HG02981 (cell line): ENCODE results near the gene PID1.
"Not testable (repeated sequence)": the region's sequence is repeated elsewhere in the genome, so short reads cannot be mapped to it uniquely, and the experiment has no call there.

ENCODE experiments used
- ATAC-seq: cut with Tn5 transposase; IDR thresholded peaks from one replicate; pipeline ENCODE4 v1.9.1; 2021; ENCODE audit warnings: mild to moderate bottlenecking, moderate library complexity; ENCODE audit not compliant: unreplicated experiment

PID1 gene

GRCh38 chr2:229083606-229084340 lies 187.3 kb downstream of the PID1 start:
- ATAC-seq = no peak

GRCh38 chr2:229081411-229081810 lies 189.7 kb downstream of the PID1 start:
- no peak for ATAC-seq

- no peak for ATAC-seq
These were observed 190.9 kb downstream of the PID1 start for GRCh38 chr2:229080172-229080571.

- ATAC-seq = not testable (repeated sequence)
These were observed 194.2 kb downstream of the PID1 start for GRCh38 chr2:229076886-229077285.

GRCh38 chr2:229073935-229074334 lies 197.2 kb downstream of the PID1 start:
- ATAC-seq = no peak

- no peak for ATAC-seq
These were observed 199.7 kb downstream of the PID1 start for GRCh38 chr2:229071292-229071976.

- ATAC-seq = no peak
These were observed 204.9 kb downstream of the PID1 start for GRCh38 chr2:229066121-229066715.

GRCh38 chr2:229064749-229065148 lies 206.3 kb downstream of the PID1 start:
- ATAC-seq = no peak

- no peak for ATAC-seq
These were observed 210.9 kb downstream of the PID1 start for GRCh38 chr2:229060147-229060546.

GRCh38 chr2:229059331-229060033 lies 211.6 kb downstream of the PID1 start:
- ATAC-seq = no peak

GRCh38 chr2:229057976-229058553 lies 213.0 kb downstream of the PID1 start:
- no peak for ATAC-seq

GRCh38 chr2:229054311-229054710 lies 216.8 kb downstream of the PID1 start:
- ATAC-seq = no peak

- ATAC-seq = no peak
These were observed 219.3 kb downstream of the PID1 start for GRCh38 chr2:229051798-229052197.

- ATAC-seq = no peak
These were observed 221.0 kb downstream of the PID1 start for GRCh38 chr2:229050133-229050532.

- ATAC-seq = no peak
These were observed 223.0 kb downstream of the PID1 start for GRCh38 chr2:229048134-229048533.

- ATAC-seq = no peak
These were observed 225.4 kb downstream of the PID1 start for GRCh38 chr2:229045671-229046070.

- no peak for ATAC-seq
These were observed 226.5 kb downstream of the PID1 start for GRCh38 chr2:229044581-229044980.

- ATAC-seq = no peak
These were observed 227.4 kb downstream of the PID1 start for GRCh38 chr2:229043681-229044080.

GRCh38 chr2:229042349-229042748 lies 228.7 kb downstream of the PID1 start:
- no peak for ATAC-seq

- ATAC-seq = no peak
These were observed 229.4 kb downstream of the PID1 start for GRCh38 chr2:229041691-229042090.

GRCh38 chr2:229037621-229038020 lies 233.5 kb downstream of the PID1 start:
- ATAC-seq = no peak
